GM18526 (cell line): ENCODE measurements around the gene KATNB1.

Experiments used
- POLR2A ChIP-seq: IDR thresholded peaks from 3 replicates; pipeline ENCODE4 v1.6.1; 2011; ENCODE audit not compliant: insufficient read length; ENCODE audit errors: extremely low read depth

KATNB1 gene

GRCh38 chr16:57729182-57729484 lies 6.4 kb upstream of the KATNB1 start:
- TF ChIP-seq POLR2A, result no peak

- no peak for TF ChIP-seq POLR2A
These were observed 4.5 kb upstream of the KATNB1 start for GRCh38 chr16:57730771-57731730.

- TF ChIP-seq POLR2A, result no peak
These were observed 3.5 kb upstream of the KATNB1 start for GRCh38 chr16:57732037-57732436.

- no peak for TF ChIP-seq POLR2A
These were observed 2.9 kb upstream of the KATNB1 start for GRCh38 chr16:57732714-57733113.

- no peak for TF ChIP-seq POLR2A
These were observed 1.2 kb upstream of the KATNB1 start for GRCh38 chr16:57734308-57734924.

GRCh38 chr16:57734925-57735754 lies 430 bp upstream of the KATNB1 start:
- peak; percentile 63 for TF ChIP-seq POLR2A

- TF ChIP-seq POLR2A, result no peak
These were observed 1.1 kb downstream of the KATNB1 start for GRCh38 chr16:57736419-57737351.

- TF ChIP-seq POLR2A, result no peak
These were observed 3.3 kb downstream of the KATNB1 start for GRCh38 chr16:57738844-57739243.

GRCh38 chr16:57739756-57740422 lies 4.3 kb downstream of the KATNB1 start:
- TF ChIP-seq POLR2A, result no peak

GRCh38 chr16:57740423-57741071 lies 5.0 kb downstream of the KATNB1 start:
- TF ChIP-seq POLR2A, result no peak

- no peak for TF ChIP-seq POLR2A
These were observed 6.2 kb downstream of the KATNB1 start for GRCh38 chr16:57741660-57742191.

GRCh38 chr16:57742543-57742942 lies 7.0 kb downstream of the KATNB1 start:
- TF ChIP-seq POLR2A, result no peak

GRCh38 chr16:57743458-57743857 lies 7.9 kb downstream of the KATNB1 start:
- no peak for TF ChIP-seq POLR2A

- TF ChIP-seq POLR2A, result no peak
These were observed 8.5 kb downstream of the KATNB1 start for GRCh38 chr16:57743886-57744641.
